SK-N-SH (cell line): ENCODE data around the gene TTC9. TPM values are rescaled to one million over a fixed set of nuclear protein-coding genes. Genes with fewer than 3 reads are reported as not detected.

Experiments
- CTCF ChIA-PET: fragments of 300-600, 350-600 bp; formaldehyde crosslinking; extraction: SDS; loops from one replicate; lab custom pipeline; 2021; lab: Yijun Ruan, JAX
- POLR2A ChIA-PET: fragments of 350-600 bp; sonication (Branson Sonifier 250); formaldehyde crosslinking; extraction: SDS; loops from one replicate; lab custom pipeline; 2020; ENCODE audit warnings: antibody characterized with exemption, inconsistent platforms; lab: Yijun Ruan, JAX
- DNase-seq: peaks from one replicate; pipeline ENCODE4 v3.0.0; 2012
- H2AFZ ChIP-seq: fragments of 200-600 bp; sonication (generic); 2 replicates; pipeline ENCODE4 v1.8.1; 2016; ENCODE audit warnings: antibody characterized with exemption, mild to moderate bottlenecking, low read depth
- H3F3A ChIP-seq: fragments of 200-600 bp; sonication (generic); replicated peaks from 2 replicates; pipeline ENCODE3; 2016; ENCODE audit warnings: antibody characterized with exemption, mild to moderate bottlenecking; ENCODE audit not compliant: insufficient read depth
- H3K27ac ChIP-seq, 2 experiments: fragments of 200-500 bp in 1 of 2; fragments of 200-600 bp in 1 of 2; sonication (Bioruptor generic) in 1 of 2; sonication (generic), shearing (Covaris generic) in 1 of 2; 2 replicates each; pipeline versions ENCODE4 v1.5.1 to v1.6.1; 2014 to 2016; ENCODE audit warnings: low read depth in 2 of 2, inconsistent platforms in 1 of 2, low read length in 1 of 2, mild to moderate bottlenecking in 1 of 2, mixed read lengths in 1 of 2
- H3K27me3 ChIP-seq: fragments of 200-600 bp; sonication (generic), shearing (Covaris generic); 2 replicates; pipeline ENCODE4 v1.6.1; 2016; ENCODE audit warnings: mixed run types; ENCODE audit not compliant: insufficient read depth
- H3K36me3 ChIP-seq, 2 experiments: fragments of 200-500 bp in 1 of 2; fragments of 200-600 bp in 1 of 2; sonication (Bioruptor generic) in 1 of 2; sonication (generic) in 1 of 2; replicated peaks in 1 of 2; 2 replicates each; pipeline versions ENCODE3 to v1.5.1; 2014 to 2016; ENCODE audit warnings: low read length in 1 of 2, mild to moderate bottlenecking in 1 of 2; ENCODE audit not compliant: insufficient read depth in 2 of 2, control insufficient read depth in 1 of 2
- H3K4me1 ChIP-seq, 2 experiments: fragments of 200-500 bp in 1 of 2; fragments of 200-600 bp in 1 of 2; sonication (Bioruptor generic) in 1 of 2; sonication (generic), shearing (Covaris generic) in 1 of 2; 2 replicates each; pipeline versions ENCODE4 v1.5.1 to v1.6.1; 2014 to 2016; ENCODE audit warnings: low read depth in 1 of 2, low read length in 1 of 2, mixed run types in 1 of 2; ENCODE audit not compliant: insufficient read depth in 2 of 2, control insufficient read depth in 1 of 2
- H3K4me2 ChIP-seq: fragments of 200-600 bp; sonication (generic), shearing (Covaris generic); 2 replicates; pipeline ENCODE4 v1.6.1; 2017; ENCODE audit warnings: mixed run types
- H3K4me3 ChIP-seq, 2 experiments: fragments of 200-500 bp in 1 of 2; fragments of 200-600 bp in 1 of 2; sonication (Bioruptor generic) in 1 of 2; sonication (generic), shearing (Covaris generic) in 1 of 2; 2 replicates each; pipeline versions ENCODE4 v1.5.1 to v1.8.1; 2014 to 2016; ENCODE audit warnings: low read depth in 2 of 2, inconsistent platforms in 1 of 2, low read length in 1 of 2, mild to moderate bottlenecking in 1 of 2, mixed read lengths in 1 of 2, moderate library complexity in 1 of 2
- H3K79me2 ChIP-seq: fragments of 200-600 bp; sonication (generic); 2 replicates; pipeline ENCODE4 v1.8.1; 2017; ENCODE audit warnings: mild to moderate bottlenecking; ENCODE audit not compliant: insufficient read depth
- H3K9ac ChIP-seq: fragments of 200-600 bp; sonication (generic); 2 replicates; pipeline ENCODE4 v1.6.1; 2017; ENCODE audit warnings: mixed run types
- H3K9me2 ChIP-seq: fragments of 200-600 bp; sonication (generic); 2 replicates; pipeline ENCODE4 v1.6.1; 2017; ENCODE audit warnings: mixed run types
- H3K9me3 ChIP-seq: fragments of 200-600 bp; sonication (generic); 2 replicates; pipeline ENCODE4 v1.6.1; 2017; ENCODE audit warnings: mixed run types, mild to moderate bottlenecking, moderate library complexity
- H4K20me1 ChIP-seq: fragments of 200-600 bp; sonication (generic); 2 replicates; pipeline ENCODE4 v1.6.1; 2017; ENCODE audit warnings: mild to moderate bottlenecking, mixed run types; ENCODE audit not compliant: insufficient read depth
- CHD2 ChIP-seq: fragments of 150-350 bp; IDR thresholded peaks from 2 replicates; pipeline ENCODE4 v1.6.1; 2018; ENCODE audit warnings: low read length; ENCODE audit not compliant: partially characterized antibody
- ELF1 ChIP-seq: IDR thresholded peaks from 2 replicates; pipeline ENCODE4 v1.4.0; 2012
- EZH2phosphoT487 ChIP-seq: fragments of 200-600 bp; sonication (generic); IDR thresholded peaks from 2 replicates; pipeline ENCODE4 v1.6.1; 2017; ENCODE audit warnings: low read depth, mixed run types, mild to moderate bottlenecking, antibody characterized with exemption, moderate library complexity, borderline replicate concordance
- FOXJ3 ChIP-seq: sonication (generic); formaldehyde crosslinking; IDR thresholded peaks from 2 replicates; pipeline ENCODE4 v1.5.1; 2020; ENCODE audit warnings: mild to moderate bottlenecking, missing genetic modification reagents
- FOXM1 ChIP-seq: IDR thresholded peaks from 2 replicates; pipeline ENCODE4 v1.4.0; 2012; ENCODE audit warnings: low read depth, mild to moderate bottlenecking
- GATA2 ChIP-seq: sonication (generic); formaldehyde crosslinking; IDR thresholded peaks from 2 replicates; pipeline ENCODE4 v1.5.0; 2020; ENCODE audit warnings: mild to moderate bottlenecking, missing genetic modification reagents
- JUND ChIP-seq: IDR thresholded peaks from 2 replicates; pipeline ENCODE4 v1.4.0; 2012
- MEF2A ChIP-seq: IDR thresholded peaks from 2 replicates; pipeline ENCODE4 v1.4.0; 2012; ENCODE audit warnings: low read depth, borderline replicate concordance
- NRF1 ChIP-seq: IDR thresholded peaks from 2 replicates; pipeline ENCODE4 v1.6.1; 2012; ENCODE audit warnings: low read depth, mild to moderate bottlenecking, low read length
- POLR2AphosphoS5 ChIP-seq: IDR thresholded peaks from 2 replicates; pipeline ENCODE4 v1.6.1; 2012; ENCODE audit warnings: low read depth, low read length
- RCOR1 ChIP-seq: fragments of 150-350 bp; IDR thresholded peaks from 2 replicates; pipeline ENCODE4 v1.6.1; 2017; ENCODE audit warnings: antibody characterized with exemption, low read length
- SMC3 ChIP-seq: IDR thresholded peaks from 2 replicates; pipeline ENCODE4 v1.6.1; 2012; ENCODE audit warnings: low read depth, low read length, improper control_type of control experiment
- TEAD4 ChIP-seq: IDR thresholded peaks from 2 replicates; pipeline ENCODE4 v1.4.0; 2012; ENCODE audit warnings: mild to moderate bottlenecking, borderline replicate concordance; ENCODE audit not compliant: insufficient read depth
- YY1 ChIP-seq: IDR thresholded peaks from 2 replicates; pipeline ENCODE4 v1.4.0; 2012; ENCODE audit warnings: low read depth, mild to moderate bottlenecking
- WGBS: methylation state at CpG from one replicate; pipeline ENCODE4 v1.1.6; 2017; ENCODE audit warnings: low lambda C conversion rate; 5-methylcytosine and 5-hydroxymethylcytosine counted together
- polyA plus RNA-seq, 3 experiments: library from polyadenylated mRNA; depleted of rRNA; stranded (reverse); fragments of >200 nt; gene quantifications; 2 replicates each; pipeline ENCODE4 v1.2.3, GENCODE V29; 2012
- TF ChIP-seq, protein P1 (sequence below): IDR thresholded peaks from 2 replicates; pipeline ENCODE4 v1.6.1; 2012; ENCODE audit warnings: mild to moderate bottlenecking, low read depth, low read length, moderate library complexity
- TF ChIP-seq, protein P2 (sequence below): IDR thresholded peaks from 2 replicates; pipeline ENCODE4 v1.4.0; 2012; ENCODE audit warnings: low read depth, borderline replicate concordance
- TF ChIP-seq, protein P3 (sequence below): IDR thresholded peaks from 2 replicates; pipeline ENCODE4 v1.4.0; 2012; ENCODE audit warnings: low read depth
- TF ChIP-seq, protein P4 (sequence below): IDR thresholded peaks from 2 replicates; pipeline ENCODE4; 2012

TTC9 gene
- polyA plus RNA-seq, 1 of the 3 experiments (the other 2 are of a cell fraction) = 0.33 TPM

DNA sequence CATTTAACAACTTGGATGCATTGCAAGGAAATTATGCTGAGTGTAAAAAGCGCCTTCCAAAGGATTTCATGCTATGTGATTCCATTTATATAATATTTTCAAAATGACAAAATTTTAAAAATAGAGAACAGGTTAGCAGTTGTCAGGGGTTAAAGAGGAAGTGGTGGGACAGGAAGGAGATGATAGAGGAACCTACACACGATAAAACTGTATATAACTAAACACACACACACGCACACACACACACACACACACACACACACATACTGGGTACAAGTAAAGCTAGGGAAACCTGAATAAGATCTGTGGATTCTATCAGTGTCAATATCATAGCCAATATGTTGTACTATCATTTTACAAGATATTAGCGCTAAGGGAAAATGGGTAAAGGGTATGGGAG is 17.2 kb downstream of the TTC9 start (continued):
- TF ChIP-seq POLR2AphosphoS5 (no peak), FOXJ3 (CRISPR knock-in tag) (no peak), FOXM1 (no peak)
- TF ChIP-seq, protein P1, sequence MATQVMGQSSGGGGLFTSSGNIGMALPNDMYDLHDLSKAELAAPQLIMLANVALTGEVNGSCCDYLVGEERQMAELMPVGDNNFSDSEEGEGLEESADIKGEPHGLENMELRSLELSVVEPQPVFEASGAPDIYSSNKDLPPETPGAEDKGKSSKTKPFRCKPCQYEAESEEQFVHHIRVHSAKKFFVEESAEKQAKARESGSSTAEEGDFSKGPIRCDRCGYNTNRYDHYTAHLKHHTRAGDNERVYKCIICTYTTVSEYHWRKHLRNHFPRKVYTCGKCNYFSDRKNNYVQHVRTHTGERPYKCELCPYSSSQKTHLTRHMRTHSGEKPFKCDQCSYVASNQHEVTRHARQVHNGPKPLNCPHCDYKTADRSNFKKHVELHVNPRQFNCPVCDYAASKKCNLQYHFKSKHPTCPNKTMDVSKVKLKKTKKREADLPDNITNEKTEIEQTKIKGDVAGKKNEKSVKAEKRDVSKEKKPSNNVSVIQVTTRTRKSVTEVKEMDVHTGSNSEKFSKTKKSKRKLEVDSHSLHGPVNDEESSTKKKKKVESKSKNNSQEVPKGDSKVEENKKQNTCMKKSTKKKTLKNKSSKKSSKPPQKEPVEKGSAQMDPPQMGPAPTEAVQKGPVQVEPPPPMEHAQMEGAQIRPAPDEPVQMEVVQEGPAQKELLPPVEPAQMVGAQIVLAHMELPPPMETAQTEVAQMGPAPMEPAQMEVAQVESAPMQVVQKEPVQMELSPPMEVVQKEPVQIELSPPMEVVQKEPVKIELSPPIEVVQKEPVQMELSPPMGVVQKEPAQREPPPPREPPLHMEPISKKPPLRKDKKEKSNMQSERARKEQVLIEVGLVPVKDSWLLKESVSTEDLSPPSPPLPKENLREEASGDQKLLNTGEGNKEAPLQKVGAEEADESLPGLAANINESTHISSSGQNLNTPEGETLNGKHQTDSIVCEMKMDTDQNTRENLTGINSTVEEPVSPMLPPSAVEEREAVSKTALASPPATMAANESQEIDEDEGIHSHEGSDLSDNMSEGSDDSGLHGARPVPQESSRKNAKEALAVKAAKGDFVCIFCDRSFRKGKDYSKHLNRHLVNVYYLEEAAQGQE = no peak

DNA sequence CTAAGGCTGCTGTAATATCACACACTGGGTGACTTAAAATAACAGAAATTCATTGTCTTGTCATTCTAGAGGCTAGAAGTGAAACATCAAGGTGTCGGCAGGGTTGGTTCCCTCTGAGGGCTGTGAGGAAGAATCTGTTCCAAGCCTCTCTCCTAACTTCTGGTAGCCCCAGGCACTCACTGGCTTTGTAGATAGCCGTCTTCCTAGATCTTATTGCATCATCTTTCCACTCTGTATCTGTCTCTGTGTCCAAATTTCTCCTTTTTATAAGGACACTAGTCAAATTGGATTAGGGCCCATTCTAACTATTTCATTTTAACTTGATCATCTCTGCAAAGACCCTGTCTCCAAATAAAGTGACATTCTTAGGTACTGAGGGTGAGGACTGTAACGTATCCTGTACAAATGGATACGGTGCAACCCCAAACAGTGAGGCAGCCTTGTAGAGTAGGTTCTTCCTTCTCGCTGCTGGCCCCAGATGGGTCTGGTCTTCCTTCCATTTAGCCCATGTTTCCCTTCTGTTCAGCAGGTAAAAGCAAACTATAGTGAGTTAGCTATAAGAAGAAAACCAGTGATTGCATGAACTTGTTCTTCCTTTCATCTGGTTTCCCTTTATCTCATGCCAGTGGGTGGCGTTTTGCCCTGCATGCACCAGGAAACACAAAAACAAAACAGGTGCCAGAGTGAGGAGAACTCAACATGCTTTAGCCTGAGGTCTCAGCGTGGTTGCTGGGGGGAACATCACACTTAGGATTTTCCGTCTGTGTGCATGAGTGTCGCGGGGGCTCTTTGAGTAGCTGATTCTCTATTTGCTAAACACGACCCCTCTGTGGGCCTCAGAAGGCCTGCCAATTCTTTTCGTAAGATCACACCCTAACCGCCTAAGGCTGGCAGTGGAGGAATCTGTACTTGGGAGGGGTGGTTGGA is 19.5 kb downstream of the TTC9 start:
- Histone ChIP-seq H3F3A (no peaks in the 10 kb centered on the region), H3K4me3 (no peak overlapping the region), H3K27ac (no peak overlapping the region), H3K27me3 (no peaks in the 10 kb centered on the region; the same call in 1 of the 2 replicates), H4K20me1 (no peaks in the 10 kb centered on the region), H2AFZ (no peak overlapping the region), H3K36me3 (no peaks in the 10 kb centered on the region), H3K79me2 (no peaks in the 10 kb centered on the region), H3K9me3 (no peaks in the 10 kb centered on the region), H3K4me1 (peaks cover 0 to 13% of the 10 kb centered on the region in 2 experiments; a peak in 1 of 4 replicates), H3K9ac (no peak overlapping the region), H3K4me2 (no peak overlapping the region), H3K9me2 (no peaks in the 10 kb centered on the region)
- ChIA-PET POLR2A (no interaction called here), CTCF (interaction anchor here (0.9 kb wide), 1 partner anchor 19 kb away, joined by 3 read pairs; the partner anchor contains the start of gene TTC9)
- no peak for DNase-seq
- WGBS = 55% methylated on average over 12 of the region's 13 CpGs
- TF ChIP-seq, protein P2, sequence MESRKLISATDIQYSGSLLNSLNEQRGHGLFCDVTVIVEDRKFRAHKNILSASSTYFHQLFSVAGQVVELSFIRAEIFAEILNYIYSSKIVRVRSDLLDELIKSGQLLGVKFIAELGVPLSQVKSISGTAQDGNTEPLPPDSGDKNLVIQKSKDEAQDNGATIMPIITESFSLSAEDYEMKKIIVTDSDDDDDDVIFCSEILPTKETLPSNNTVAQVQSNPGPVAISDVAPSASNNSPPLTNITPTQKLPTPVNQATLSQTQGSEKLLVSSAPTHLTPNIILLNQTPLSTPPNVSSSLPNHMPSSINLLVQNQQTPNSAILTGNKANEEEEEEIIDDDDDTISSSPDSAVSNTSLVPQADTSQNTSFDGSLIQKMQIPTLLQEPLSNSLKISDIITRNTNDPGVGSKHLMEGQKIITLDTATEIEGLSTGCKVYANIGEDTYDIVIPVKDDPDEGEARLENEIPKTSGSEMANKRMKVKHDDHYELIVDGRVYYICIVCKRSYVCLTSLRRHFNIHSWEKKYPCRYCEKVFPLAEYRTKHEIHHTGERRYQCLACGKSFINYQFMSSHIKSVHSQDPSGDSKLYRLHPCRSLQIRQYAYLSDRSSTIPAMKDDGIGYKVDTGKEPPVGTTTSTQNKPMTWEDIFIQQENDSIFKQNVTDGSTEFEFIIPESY = no peak
- TF ChIP-seq GATA2 = no peak
- no peak for TF ChIP-seq MEF2A
- no peak for TF ChIP-seq YY1
- TF ChIP-seq, protein P3, sequence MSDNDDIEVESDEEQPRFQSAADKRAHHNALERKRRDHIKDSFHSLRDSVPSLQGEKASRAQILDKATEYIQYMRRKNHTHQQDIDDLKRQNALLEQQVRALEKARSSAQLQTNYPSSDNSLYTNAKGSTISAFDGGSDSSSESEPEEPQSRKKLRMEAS = no peak
- no peak for TF ChIP-seq ELF1
- TF ChIP-seq, protein P1 = no peak
- no peak for TF ChIP-seq CHD2
- TF ChIP-seq EZH2phosphoT487 = no peak
- no peak for TF ChIP-seq NRF1
- TF ChIP-seq FOXJ3 (CRISPR knock-in tag) = no peak
- no peak for TF ChIP-seq SMC3
- no peak for TF ChIP-seq JUND
- TF ChIP-seq, protein P4, sequence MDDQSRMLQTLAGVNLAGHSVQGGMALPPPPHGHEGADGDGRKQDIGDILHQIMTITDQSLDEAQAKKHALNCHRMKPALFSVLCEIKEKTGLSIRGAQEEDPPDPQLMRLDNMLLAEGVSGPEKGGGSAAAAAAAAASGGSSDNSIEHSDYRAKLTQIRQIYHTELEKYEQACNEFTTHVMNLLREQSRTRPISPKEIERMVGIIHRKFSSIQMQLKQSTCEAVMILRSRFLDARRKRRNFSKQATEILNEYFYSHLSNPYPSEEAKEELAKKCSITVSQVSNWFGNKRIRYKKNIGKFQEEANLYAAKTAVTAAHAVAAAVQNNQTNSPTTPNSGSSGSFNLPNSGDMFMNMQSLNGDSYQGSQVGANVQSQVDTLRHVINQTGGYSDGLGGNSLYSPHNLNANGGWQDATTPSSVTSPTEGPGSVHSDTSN = no peak
- TF ChIP-seq TEAD4 = no peak
- TF ChIP-seq RCOR1 = no peak
